Activated T-cell treated with anti-CD3 and anti-CD28 coated beads, Interleukin-2, amount 50 U/mL, for 72 hours (primary cell): ENCODE measurements around the gene FANCG. TPM values are rescaled to one million over a fixed set of nuclear protein-coding genes. Genes with fewer than 3 reads are reported as not detected.
A peak's percentile ranks its signal among the peaks of the same experiment; 100 is the strongest.

ENCODE experiments used
- ATAC-seq, 2 donors: fragments of 150-1000 bp; cut with Tn5 transposase; replicated peaks in 1 of 2; 2 replicates each; pipeline ENCODE4 v1.10.0; 2021; ENCODE audit warnings: moderate library complexity in 2 of 2, mild to moderate bottlenecking in 1 of 2
- DNase-seq, 2 donors: peaks; one replicate each; pipeline ENCODE4 v3.0.0; 2021 to 2022; ENCODE audit warnings: mixed read lengths in 1 of 2
- H3K27ac Mint-ChIP-seq: one replicate; pipeline ENCODE4 v1.8.0; 2022; ENCODE audit warnings: mild to moderate bottlenecking, moderate library complexity, mixed read lengths
- H3K27me3 Mint-ChIP-seq: one replicate; pipeline ENCODE4 v1.8.0; 2022; ENCODE audit warnings: low read depth, mixed read lengths
- H3K36me3 Mint-ChIP-seq, 2 donors: one replicate each; pipeline ENCODE4 v1.8.0; 2022; ENCODE audit warnings: mixed read lengths in 2 of 2, mild to moderate bottlenecking in 1 of 2; ENCODE audit not compliant: insufficient read depth in 2 of 2
- H3K4me1 Mint-ChIP-seq: one replicate; pipeline ENCODE4 v1.8.0; 2022; ENCODE audit warnings: low read depth, mixed read lengths
- H3K4me3 Mint-ChIP-seq, 2 donors: one replicate each; pipeline ENCODE4 v1.8.0; 2022; ENCODE audit warnings: mild to moderate bottlenecking in 2 of 2, mixed read lengths in 2 of 2, moderate library complexity in 2 of 2
- H3K9me3 Mint-ChIP-seq, 2 donors: one replicate each; pipeline ENCODE4 v1.8.0; 2022; ENCODE audit warnings: mixed read lengths in 2 of 2
- total RNA-seq, 2 donors: library from RNA; stranded (reverse); gene quantifications; one replicate each; pipeline ENCODE4 v1.2.3, GENCODE V29; 2022

The FANCG gene
- total RNA-seq, result 100 to 1,000 TPM in 1 of 2 donors, 10 to 100 TPM in 1; 94.8 to 116 TPM

DNA sequence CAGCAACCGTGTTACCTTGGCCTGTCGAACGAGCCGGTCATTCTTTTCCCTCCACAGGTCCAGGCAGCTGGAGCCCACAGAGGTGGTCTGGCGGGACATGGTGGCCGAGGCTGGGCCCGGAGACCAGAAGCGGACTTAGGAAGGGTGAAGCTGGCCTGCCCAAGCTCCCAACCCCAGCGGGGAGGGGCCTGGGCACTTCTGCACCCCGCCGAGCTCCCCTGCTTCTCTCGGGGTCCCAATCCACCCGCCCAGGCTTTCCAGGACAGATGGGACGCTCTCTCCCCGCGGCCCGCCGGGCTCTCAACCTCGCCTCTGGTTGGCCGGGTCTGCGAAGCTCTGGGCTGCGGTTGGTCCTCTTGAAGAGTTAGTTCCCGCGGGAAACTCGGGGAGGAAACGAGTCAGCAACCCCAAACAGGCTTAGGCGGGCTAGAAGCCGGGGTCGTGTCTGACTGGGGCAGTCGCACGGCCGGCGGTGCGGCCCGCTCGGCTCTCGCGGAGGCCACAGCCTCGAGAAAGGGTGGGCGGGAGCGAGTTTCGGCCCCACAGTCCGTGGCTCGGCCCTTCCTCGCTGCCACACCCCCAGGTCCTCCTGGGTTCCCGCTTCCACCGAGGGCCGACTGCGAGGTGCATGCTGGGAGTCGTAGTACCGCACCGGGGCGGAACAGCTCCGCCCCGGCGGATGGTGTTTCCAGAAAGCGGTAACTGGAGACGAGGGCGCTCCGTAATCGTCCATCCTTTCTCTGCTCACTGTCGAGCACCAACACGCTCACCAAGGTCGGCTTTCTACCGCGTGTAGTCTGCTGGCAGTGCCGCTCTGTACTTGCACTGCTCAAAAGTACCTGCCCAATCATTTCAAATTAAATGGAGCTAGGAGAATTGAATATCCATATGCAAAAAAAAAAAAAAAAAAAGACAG, at the start of gene FANCG:
Gene FANCG (minus strand): TSS at position 517 of the 916 bp plus-strand sequence. CDS start 418 bp downstream, at position 99.
- Mint-ChIP-seq H3K4me3 (peak within 1 kb of the TSS; percentile 99 to 100), H3K36me3 (peaks cover 2 to 8% of the 10 kb centered on the region in 2 donors), H3K27me3 (no peaks in the 10 kb centered on the region), H3K27ac (peak within 1 kb of the TSS; percentile 99), H3K9me3 (no peaks in the 10 kb centered on the region), H3K4me1 (peaks cover 34% of the 10 kb centered on the region)
- peak; percentile 89 to 90 for DNase-seq
- peak; percentile 93 to 96 for ATAC-seq

DNA sequence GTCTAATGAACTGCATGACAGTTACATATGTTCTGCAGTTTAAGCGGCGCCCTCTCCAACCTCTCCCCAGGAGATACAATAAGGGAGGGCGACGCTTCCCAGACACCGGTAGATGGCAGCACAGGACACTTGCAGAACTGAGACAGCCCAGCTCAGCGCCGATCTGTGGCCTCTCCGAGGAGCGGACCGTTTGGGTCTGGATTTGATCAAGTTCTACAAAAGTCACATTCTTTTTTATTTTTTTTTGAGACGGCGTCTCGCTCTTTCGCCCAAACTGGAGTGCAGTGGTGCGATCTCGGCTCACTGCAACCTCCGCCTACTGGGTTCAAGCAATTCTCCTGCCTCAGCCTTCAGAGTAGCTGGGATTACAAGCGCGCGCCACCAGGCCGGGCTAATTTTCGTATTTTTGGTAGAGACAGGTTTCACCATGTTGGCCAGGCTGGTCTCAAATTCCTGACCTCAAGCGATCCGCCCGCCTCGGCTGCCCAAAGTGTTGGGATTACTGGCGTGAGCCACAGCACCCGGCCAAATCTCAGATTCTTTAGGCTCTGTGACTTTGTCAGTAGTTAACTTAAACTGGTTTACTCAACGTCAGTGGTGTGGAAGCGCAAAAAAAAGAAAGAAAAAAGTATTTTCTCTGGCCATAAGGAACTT, 37.3 kb upstream of the FANCG start:
- Mint-ChIP-seq H3K27ac (no peak overlapping the region), H3K27me3 (peaks cover 7% of the 10 kb centered on the region), H3K4me3 (peak overlapping the region; percentile 80 to 97), H3K36me3 (no peaks in the 10 kb centered on the region), H3K4me1 (peaks cover 48% of the 10 kb centered on the region), H3K9me3 (no peaks in the 10 kb centered on the region)
- DNase-seq (peak; percentile 86 to 91), ATAC-seq (peak; percentile 71 to 77)

- H3K4me3 Mint-ChIP-seq, result peak overlapping the region; percentile 80 to 97
- peaks cover 53% of the 10 kb centered on the region for H3K4me1 Mint-ChIP-seq
- H3K27ac Mint-ChIP-seq, result no peak overlapping the region
- no peaks in the 10 kb centered on the region for H3K9me3 Mint-ChIP-seq
- ATAC-seq (peak; percentile 6 to 12), DNase-seq (no peak)
- no peaks in the 10 kb centered on the region for H3K36me3 Mint-ChIP-seq
- H3K27me3 Mint-ChIP-seq, result peaks cover 7% of the 10 kb centered on the region
These were observed 36.8 kb upstream of the FANCG start for GRCh38 chr9:35116539-35116897.

GRCh38 chr9:35115680-35116538, 36.2 kb upstream of the FANCG start, which contains the start of gene ATOSB:
TSS of gene ATOSB (minus strand) at chr9:35115862. CDS start at chr9:35108274, 7,588 bp downstream.
- ATAC-seq (peak; percentile 71 to 73), DNase-seq (peak; percentile 95 to 96)
- Mint-ChIP-seq H3K4me3 (peak within 1 kb of the TSS; percentile 80 to 97), H3K9me3 (no peaks in the 10 kb centered on the region), H3K36me3 (no peaks in the 10 kb centered on the region), H3K27ac (peak within 1 kb of the TSS; percentile 33), H3K4me1 (peaks cover 56% of the 10 kb centered on the region), H3K27me3 (peaks cover 4% of the 10 kb centered on the region)

- peaks cover 65% of the 10 kb centered on the region for H3K4me1 Mint-ChIP-seq
These were observed 35.3 kb upstream of the FANCG start for GRCh38 chr9:35114840-35115628.

GRCh38 chr9:35114113-35114839, 34.5 kb upstream of the FANCG start:
- H3K4me1 Mint-ChIP-seq, result peaks cover 67% of the 10 kb centered on the region

More at GRCh38 chr9:35114840-35115628, 35.3 kb upstream of the FANCG start:
- H3K27me3 Mint-ChIP-seq, result no peaks in the 10 kb centered on the region
- H3K4me3 Mint-ChIP-seq, result peak overlapping the region; percentile 80 to 97
- H3K27ac Mint-ChIP-seq, result peak overlapping the region; percentile 33
- H3K36me3 Mint-ChIP-seq, result no peaks in the 10 kb centered on the region
- ATAC-seq, result no peak
- H3K9me3 Mint-ChIP-seq, result no peaks in the 10 kb centered on the region
- peak; percentile 50 to 59 for DNase-seq

GRCh38 chr9:35112257-35113020, 32.7 kb upstream of the FANCG start:
- H3K9me3 Mint-ChIP-seq, result no peaks in the 10 kb centered on the region
- peak overlapping the region; percentile 73 to 83 for H3K4me3 Mint-ChIP-seq
- no peak for ATAC-seq
- peaks cover 67% of the 10 kb centered on the region for H3K4me1 Mint-ChIP-seq
- no peaks in the 10 kb centered on the region for H3K36me3 Mint-ChIP-seq
- peak overlapping the region; percentile 81 for H3K27ac Mint-ChIP-seq
- no peaks in the 10 kb centered on the region for H3K27me3 Mint-ChIP-seq
- peak; percentile 15 to 33 for DNase-seq

More at GRCh38 chr9:35114113-35114839, 34.5 kb upstream of the FANCG start:
- no peaks in the 10 kb centered on the region for H3K36me3 Mint-ChIP-seq
- H3K9me3 Mint-ChIP-seq, result no peaks in the 10 kb centered on the region
- DNase-seq, result peak; percentile 71 to 72
- no peaks in the 10 kb centered on the region for H3K27me3 Mint-ChIP-seq
- peak overlapping the region; percentile 88 for H3K27ac Mint-ChIP-seq
- peak; percentile 2 to 12 for ATAC-seq
- peak overlapping the region; percentile 80 to 97 for H3K4me3 Mint-ChIP-seq

GRCh38 chr9:35111001-35111933, 31.5 kb upstream of the FANCG start:
- H3K4me3 Mint-ChIP-seq, result peak overlapping the region; percentile 73 to 83
- H3K9me3 Mint-ChIP-seq, result no peaks in the 10 kb centered on the region
- peak overlapping the region; percentile 81 for H3K27ac Mint-ChIP-seq
- H3K36me3 Mint-ChIP-seq, result no peaks in the 10 kb centered on the region
- DNase-seq (peak; percentile 95 to 98), ATAC-seq (peak; percentile 82 to 84)
- no peaks in the 10 kb centered on the region for H3K27me3 Mint-ChIP-seq
- H3K4me1 Mint-ChIP-seq, result peaks cover 56% of the 10 kb centered on the region

GRCh38 chr9:35110327-35110761, 30.6 kb upstream of the FANCG start:
- peaks cover 47% of the 10 kb centered on the region for H3K4me1 Mint-ChIP-seq
- no peak overlapping the region for H3K27ac Mint-ChIP-seq

GRCh38 chr9:35108946-35109575, 29.3 kb upstream of the FANCG start:
- Mint-ChIP-seq H3K9me3 (no peaks in the 10 kb centered on the region), H3K27ac (no peak overlapping the region), H3K4me1 (peaks cover 34% of the 10 kb centered on the region), H3K4me3 (no peak overlapping the region), H3K27me3 (no peaks in the 10 kb centered on the region), H3K36me3 (peaks cover 0 to 1% of the 10 kb centered on the region in 2 donors)
- ATAC-seq, result no peak
- DNase-seq, result no peak

More at GRCh38 chr9:35110327-35110761, 30.6 kb upstream of the FANCG start:
- Mint-ChIP-seq H3K4me3 (peak overlapping the region; percentile 73 to 83), H3K27me3 (no peaks in the 10 kb centered on the region), H3K9me3 (no peaks in the 10 kb centered on the region), H3K36me3 (peaks cover 0 to 1% of the 10 kb centered on the region in 2 donors)
- no peak for DNase-seq
- ATAC-seq, result no peak
